Ovary (tissue), 9 donors: ENCODE results near the gene ZHX3. TPM values are rescaled to one million over a fixed set of nuclear protein-coding genes. Genes with fewer than 3 reads are reported as not detected.

Source experiments
- DNase-seq, 5 donors: peaks; one replicate each; pipeline ENCODE4 v3.0.0-alpha.2; 2019 to 2020
- H3K27ac ChIP-seq, 2 donors: fragments of 200-600 bp; one replicate each; pipeline versions ENCODE4 v1.5.1 to v1.8.0; 2019 to 2022
- H3K27me3 ChIP-seq: fragments of 200-600 bp; one replicate; pipeline ENCODE4 v1.8.0; 2022
- H3K36me3 ChIP-seq: fragments of 200-600 bp; sonication (generic); one replicate; pipeline ENCODE4 v1.5.1; 2019
- H3K4me1 ChIP-seq: one replicate; pipeline ENCODE4 v1.8.1; 2013; ENCODE audit warnings: mild to moderate bottlenecking, moderate library complexity; ENCODE audit not compliant: insufficient read depth
- H3K4me3 ChIP-seq: fragments of 200-600 bp; sonication (generic); one replicate; pipeline ENCODE4 v1.5.1; 2017
- H3K9me3 ChIP-seq, 2 donors: fragments of 200-600 bp in 1 of 2; sonication (generic) in 1 of 2; one replicate each; pipeline versions ENCODE4 v1.5.1 to v1.8.1; 2013 to 2019; ENCODE audit warnings: mild to moderate bottlenecking in 1 of 2, moderate library complexity in 1 of 2
- EP300 ChIP-seq: sonication (generic); formaldehyde crosslinking; IDR thresholded peaks from one replicate; pipeline ENCODE4 v1.6.1; 2017; ENCODE audit warnings: antibody characterized with exemption
- POLR2A ChIP-seq: fragments of 450-650 bp; IDR thresholded peaks from one replicate; pipeline ENCODE4 v1.6.1; 2017; ENCODE audit warnings: antibody characterized with exemption, mild to moderate bottlenecking, moderate library complexity
- WGBS, 3 donors: extraction: QIAGEN DNeasy Blood & Tissue Kit in 1 of 3; methylation state at CpG; one replicate each; pipeline versions ENCODE4 v1.1.5 to v1.1.7; 2013 to 2017; 5-methylcytosine and 5-hydroxymethylcytosine counted together
- intact Hi-C, 4 donors: fragments of 100-400 bp; cut with DNase I; formaldehyde crosslinking; loops; one replicate each; pipeline versions ENCODE4 v1.11.0 to v1.15.1; 2022 to 2023
- polyA plus RNA-seq, 2 donors: library from polyadenylated mRNA; stranded (reverse); fragments of 200-250 nt in 1 of 2; fragments of 350-450 nt in 1 of 2; fragmentation: Illumina TruSeq in 1 of 2; extraction: RNeasy Lipid Tissue Mini Kit (QIAGEN cat#74804) in 1 of 2; gene quantifications; one replicate each; pipeline ENCODE4 v1.2.3, GENCODE V29; 2013 to 2014
- total RNA-seq, 7 donors: library from RNA; depleted of rRNA in 2 of 7; stranded (reverse); fragments of >200 nt in 2 of 7; fragmentation: NEBNext Ultra II Directional in 3 of 7; extraction: Animal tissue kit (Norgen Biotek cat#: 25700) in 3 of 7; gene quantifications; one replicate each; pipeline versions ENCODE4 v1.1.0 to v1.2.4, GENCODE V29; 2016 to 2023
- TF ChIP-seq, protein P1 (sequence below), 3 donors: fragments of 450-650 bp in 2 of 3; fragments of 200-600 bp in 1 of 3; IDR thresholded peaks; one replicate each; pipeline versions ENCODE4 v1.5.1 to v1.8.0; 2016 to 2022; ENCODE audit warnings: antibody characterized with exemption in 3 of 3, mild to moderate bottlenecking in 1 of 3
- donor health status: DM: no; HTN: no; CAD: no; lungs with moderate emphysema.
- donor health status: DM: no; HTN: no; CAD: no.
- donor health status: Bipolar disorder and iron deficiency.
- donor health status: DM: yes; HTN: yes; CAD: no.
- donor health status: DM: no; HTN: no; CAD: no.
- donor health status: DM: yes; HTN: yes; CAD: no.

The ZHX3 gene
- total and polyA plus RNA-seq, 9 donors, result 17.5 to 72.0 (median 39.6) TPM

- no peak for TF ChIP-seq EP300
- TF ChIP-seq POLR2A, result no peak
- TF ChIP-seq, protein P1, sequence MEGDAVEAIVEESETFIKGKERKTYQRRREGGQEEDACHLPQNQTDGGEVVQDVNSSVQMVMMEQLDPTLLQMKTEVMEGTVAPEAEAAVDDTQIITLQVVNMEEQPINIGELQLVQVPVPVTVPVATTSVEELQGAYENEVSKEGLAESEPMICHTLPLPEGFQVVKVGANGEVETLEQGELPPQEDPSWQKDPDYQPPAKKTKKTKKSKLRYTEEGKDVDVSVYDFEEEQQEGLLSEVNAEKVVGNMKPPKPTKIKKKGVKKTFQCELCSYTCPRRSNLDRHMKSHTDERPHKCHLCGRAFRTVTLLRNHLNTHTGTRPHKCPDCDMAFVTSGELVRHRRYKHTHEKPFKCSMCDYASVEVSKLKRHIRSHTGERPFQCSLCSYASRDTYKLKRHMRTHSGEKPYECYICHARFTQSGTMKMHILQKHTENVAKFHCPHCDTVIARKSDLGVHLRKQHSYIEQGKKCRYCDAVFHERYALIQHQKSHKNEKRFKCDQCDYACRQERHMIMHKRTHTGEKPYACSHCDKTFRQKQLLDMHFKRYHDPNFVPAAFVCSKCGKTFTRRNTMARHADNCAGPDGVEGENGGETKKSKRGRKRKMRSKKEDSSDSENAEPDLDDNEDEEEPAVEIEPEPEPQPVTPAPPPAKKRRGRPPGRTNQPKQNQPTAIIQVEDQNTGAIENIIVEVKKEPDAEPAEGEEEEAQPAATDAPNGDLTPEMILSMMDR (IDR thresholded peaks at IDR 0.05), result no peak
- no peaks in the 10 kb centered on the region for H3K36me3 ChIP-seq
- DNase-seq, result no peak
- no peak overlapping the region for H3K27ac ChIP-seq
- 65 to 76% (median 73%) methylated on average over 6 of the region's 6 CpGs for WGBS, 3 donors
- intact Hi-C loops, result no loop called here
- no peaks in the 10 kb centered on the region for H3K27me3 ChIP-seq
- H3K4me3 ChIP-seq, result no peak overlapping the region
- H3K4me1 ChIP-seq, result peaks cover 18% of the 10 kb centered on the region
- H3K9me3 ChIP-seq, result no peaks in the 10 kb centered on the region
These were observed 159.4 kb downstream of the ZHX3 start for GRCh38 chr20:41158082-41158625.

DNA sequence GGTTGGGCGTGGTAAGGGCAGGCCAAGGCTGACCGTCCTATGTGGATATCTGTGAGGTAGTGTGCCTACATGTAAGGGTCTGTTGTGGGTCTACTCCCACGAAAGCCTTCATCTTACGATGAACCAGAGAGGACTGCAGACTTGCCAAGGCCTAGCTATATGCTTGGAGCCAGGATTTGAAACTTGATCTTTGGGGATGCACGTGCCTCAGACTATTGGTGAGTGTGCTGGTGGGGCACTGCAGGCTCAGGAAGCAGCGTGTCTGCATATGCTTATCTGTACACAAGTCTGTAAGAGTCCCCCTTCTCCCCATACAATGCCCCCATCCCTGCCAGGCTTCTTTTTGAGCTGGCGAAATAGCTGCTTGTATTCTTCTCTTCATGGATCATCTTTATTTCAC, 162.3 kb downstream of the ZHX3 start:
- TF ChIP-seq EP300, result no peak
- TF ChIP-seq, protein P1 (IDR thresholded peaks at IDR 0.05), result no peak
- intact Hi-C loops, result no loop called here
- H3K27me3 ChIP-seq, result no peaks in the 10 kb centered on the region
- H3K4me1 ChIP-seq, result peaks cover 22% of the 10 kb centered on the region
- 65 to 70% (median 69%) methylated on average over 7 of the region's 7 CpGs for WGBS, 3 donors
- H3K9me3 ChIP-seq, result no peaks in the 10 kb centered on the region
- H3K27ac ChIP-seq, result no peak overlapping the region
- H3K36me3 ChIP-seq, result no peaks in the 10 kb centered on the region
- no peak overlapping the region for H3K4me3 ChIP-seq
- DNase-seq, result no peak

- no peak for DNase-seq
- intact Hi-C loops, result no loop called here
- no peak overlapping the region for H3K27ac ChIP-seq
- no peak overlapping the region for H3K4me3 ChIP-seq
- 47 to 54% (median 49%) methylated on average over 8 of the region's 8 CpGs for WGBS, 3 donors
- H3K9me3 ChIP-seq, result no peaks in the 10 kb centered on the region
- H3K36me3 ChIP-seq, result no peaks in the 10 kb centered on the region
- H3K4me1 ChIP-seq, result peaks cover 25% of the 10 kb centered on the region
- TF ChIP-seq EP300, result no peak
- no peaks in the 10 kb centered on the region for H3K27me3 ChIP-seq
These were observed 162.9 kb downstream of the ZHX3 start for GRCh38 chr20:41154436-41155176.

- peaks cover 27% of the 10 kb centered on the region for H3K4me1 ChIP-seq
- no peak for DNase-seq
- H3K9me3 ChIP-seq, result no peaks in the 10 kb centered on the region
- intact Hi-C loops, result no loop called here
- no peak overlapping the region for H3K4me3 ChIP-seq
- TF ChIP-seq POLR2A (no peak), EP300 (no peak)
- TF ChIP-seq, protein P1 (IDR thresholded peaks at IDR 0.05), result no peak
- 34 to 40% (median 36%) methylated on average over 5 of the region's 5 CpGs for whole genome bisulfite sequencing, 3 donors
- no peaks in the 10 kb centered on the region for H3K27me3 ChIP-seq
- no peak overlapping the region for H3K27ac ChIP-seq
- no peaks in the 10 kb centered on the region for H3K36me3 ChIP-seq
These were observed 165.3 kb downstream of the ZHX3 start for GRCh38 chr20:41152108-41152757.
